Endodermal cell (in vitro differentiated cells): ENCODE measurements around the gene MS4A10. TPM values are rescaled to one million over a fixed set of nuclear protein-coding genes. Genes with fewer than 3 reads are reported as not detected.

ENCODE experiments used
- DNase-seq: peaks from one replicate; pipeline ENCODE4 v3.0.0-alpha.2; 2017
- H3K27ac ChIP-seq: 2 replicates; pipeline ENCODE4 v1.5.1; 2013; ENCODE audit warnings: mild to moderate bottlenecking, low read depth, low read length, moderate library complexity
- H3K27me3 ChIP-seq: 2 replicates; pipeline ENCODE4 v1.6.1; 2013; ENCODE audit warnings: mild to moderate bottlenecking, low read length, moderate library complexity; ENCODE audit not compliant: insufficient read depth, control insufficient read depth, poor library complexity, severe bottlenecking
- H3K36me3 ChIP-seq: 2 replicates; pipeline ENCODE4 v1.7.0; 2013; ENCODE audit warnings: mild to moderate bottlenecking, low read length, moderate library complexity; ENCODE audit not compliant: control insufficient read depth, insufficient read depth
- H3K4me1 ChIP-seq: one replicate; pipeline ENCODE4 v1.7.0; 2013; ENCODE audit warnings: low read length; ENCODE audit not compliant: control insufficient read depth, insufficient read depth
- H3K4me3 ChIP-seq: 2 replicates; pipeline ENCODE4 v1.5.1; 2013; ENCODE audit warnings: mild to moderate bottlenecking, low read length, moderate library complexity
- H3K9ac ChIP-seq: 2 replicates; pipeline ENCODE4 v1.6.1; 2013; ENCODE audit warnings: mild to moderate bottlenecking, low read length, moderate library complexity; ENCODE audit not compliant: poor library complexity, severe bottlenecking; ENCODE audit errors: extremely low read depth
- H3K9me3 ChIP-seq: 2 replicates; pipeline ENCODE4 v1.6.1; 2013; ENCODE audit warnings: mild to moderate bottlenecking, low read length, moderate library complexity; ENCODE audit not compliant: control insufficient read depth
- H3K27ac Mint-ChIP-seq: 2 replicates; pipeline ENCODE4 v1.8.0; 2020; ENCODE audit warnings: mixed read lengths
- H3K27me3 Mint-ChIP-seq: 2 replicates; pipeline ENCODE4 v1.8.0; 2021; ENCODE audit warnings: mild to moderate bottlenecking, mixed read lengths; ENCODE audit not compliant: insufficient read depth
- H3K36me3 Mint-ChIP-seq: 2 replicates; pipeline ENCODE4 v1.8.0; 2020; ENCODE audit warnings: low read depth, mixed read lengths
- H3K4me1 Mint-ChIP-seq: 2 replicates; pipeline ENCODE4 v1.8.0; 2020; ENCODE audit warnings: mixed read lengths
- H3K4me3 Mint-ChIP-seq: 2 replicates; pipeline ENCODE4 v1.8.0; 2020; ENCODE audit warnings: mild to moderate bottlenecking, moderate library complexity, mixed read lengths
- H3K9me3 Mint-ChIP-seq: 2 replicates; pipeline ENCODE4 v1.8.0; 2020; ENCODE audit warnings: mild to moderate bottlenecking, mixed read lengths
- WGBS, 2 experiments: methylation state at CpG; one replicate each; pipeline versions ENCODE4 v1.1.5 to v1.1.7; 2013; ENCODE audit warnings: missing lambda C conversion rate in 2 of 2, mixed read lengths in 1 of 2; ENCODE audit not compliant: insufficient coverage in 1 of 2, insufficient read length in 1 of 2; 5-methylcytosine and 5-hydroxymethylcytosine counted together
- total RNA-seq, 2 donors: library from RNA; stranded (reverse); fragmentation: NEBNext Ultra II Directional in 1 of 2; extraction: Animal tissue kit (Norgen Biotek cat#: 25700) in 1 of 2; gene quantifications; 2 replicates in 1 of 2; 3 replicates in 1 of 2; pipeline ENCODE4 v1.2.1, GENCODE V29; 2021
- TF ChIP-seq, protein P1 (sequence below): fragments of 200-600 bp; sonication (generic); conservative IDR thresholded peaks from 2 replicates; pipeline ENCODE4 v1.5.0; 2021; ENCODE audit warnings: antibody characterized with exemption, mild to moderate bottlenecking

The MS4A10 gene
- total RNA-seq, 2 donors from 2014 or later: not detected

DNA sequence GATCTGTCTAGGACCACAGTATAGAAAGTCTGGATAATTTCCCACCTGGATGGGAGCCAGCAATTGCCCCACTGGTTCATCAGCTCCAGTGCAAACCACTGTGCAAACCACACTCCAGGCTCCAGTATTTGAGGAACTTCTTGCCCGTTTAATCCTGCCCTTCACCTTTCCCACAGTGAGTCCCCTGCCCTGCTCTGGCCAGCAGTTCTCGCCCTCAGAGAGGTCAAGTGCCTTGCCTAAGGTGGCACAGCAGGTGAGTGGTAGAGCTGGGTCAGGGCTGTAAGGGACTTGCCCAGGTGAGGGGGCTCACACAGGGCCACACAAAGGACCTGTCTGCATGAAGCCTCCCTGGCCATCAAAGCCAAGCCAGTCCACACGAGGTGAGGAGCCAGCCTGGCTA is 24.1 kb downstream of the MS4A10 start:
- H3K27me3 ChIP-seq: no peaks in the 10 kb centered on the region
- H3K4me3 ChIP-seq: no peak overlapping the region
- H3K4me1 ChIP-seq: no peaks in the 10 kb centered on the region
- H3K27me3 Mint-ChIP-seq: peaks cover 8% of the 10 kb centered on the region
- H3K9me3 ChIP-seq: no peaks in the 10 kb centered on the region
- H3K4me3 Mint-ChIP-seq: no peak overlapping the region
- 88% methylated on average over 3 of the region's 3 CpGs; no CpG with 5 or more reads in 1 of the 2 experiments for WGBS, 2 experiments
- no peak for DNase-seq
- H3K9me3 Mint-ChIP-seq: peaks cover 9% of the 10 kb centered on the region
- H3K4me1 Mint-ChIP-seq: no peaks in the 10 kb centered on the region
- H3K27ac Mint-ChIP-seq: no peak overlapping the region
- no peak overlapping the region for H3K9ac ChIP-seq
- TF ChIP-seq, protein P1, sequence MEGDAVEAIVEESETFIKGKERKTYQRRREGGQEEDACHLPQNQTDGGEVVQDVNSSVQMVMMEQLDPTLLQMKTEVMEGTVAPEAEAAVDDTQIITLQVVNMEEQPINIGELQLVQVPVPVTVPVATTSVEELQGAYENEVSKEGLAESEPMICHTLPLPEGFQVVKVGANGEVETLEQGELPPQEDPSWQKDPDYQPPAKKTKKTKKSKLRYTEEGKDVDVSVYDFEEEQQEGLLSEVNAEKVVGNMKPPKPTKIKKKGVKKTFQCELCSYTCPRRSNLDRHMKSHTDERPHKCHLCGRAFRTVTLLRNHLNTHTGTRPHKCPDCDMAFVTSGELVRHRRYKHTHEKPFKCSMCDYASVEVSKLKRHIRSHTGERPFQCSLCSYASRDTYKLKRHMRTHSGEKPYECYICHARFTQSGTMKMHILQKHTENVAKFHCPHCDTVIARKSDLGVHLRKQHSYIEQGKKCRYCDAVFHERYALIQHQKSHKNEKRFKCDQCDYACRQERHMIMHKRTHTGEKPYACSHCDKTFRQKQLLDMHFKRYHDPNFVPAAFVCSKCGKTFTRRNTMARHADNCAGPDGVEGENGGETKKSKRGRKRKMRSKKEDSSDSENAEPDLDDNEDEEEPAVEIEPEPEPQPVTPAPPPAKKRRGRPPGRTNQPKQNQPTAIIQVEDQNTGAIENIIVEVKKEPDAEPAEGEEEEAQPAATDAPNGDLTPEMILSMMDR: no peak
- H3K27ac ChIP-seq: no peak overlapping the region
- H3K36me3 Mint-ChIP-seq: no peaks in the 10 kb centered on the region
- no peaks in the 10 kb centered on the region for H3K36me3 ChIP-seq

DNA sequence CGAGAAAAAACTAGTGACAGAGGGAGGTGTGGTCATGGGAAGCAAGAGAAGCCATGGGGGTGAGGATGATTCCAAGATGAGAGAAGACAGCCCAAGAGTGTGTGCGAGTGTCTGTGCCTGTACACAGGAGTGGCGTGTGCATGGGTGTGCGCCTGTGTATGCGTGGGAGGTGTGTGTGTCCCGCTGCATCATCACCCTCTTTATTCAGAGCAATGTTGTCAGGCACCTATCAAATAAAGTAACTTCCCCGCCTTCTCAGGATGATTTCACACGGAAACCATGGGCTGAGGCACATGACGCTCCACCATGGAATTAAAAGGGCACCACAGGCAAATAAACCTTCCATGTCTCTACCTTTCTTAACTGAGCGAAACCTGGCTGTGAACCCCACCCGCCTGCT is 24.6 kb downstream of the MS4A10 start:
- DNase-seq: no peak
- H3K27me3 ChIP-seq: no peaks in the 10 kb centered on the region
- no peaks in the 10 kb centered on the region for H3K4me1 ChIP-seq
- no peak overlapping the region for H3K4me3 ChIP-seq
- H3K36me3 Mint-ChIP-seq: no peaks in the 10 kb centered on the region
- H3K9me3 Mint-ChIP-seq: peaks cover 13% of the 10 kb centered on the region
- TF ChIP-seq, protein P1: no peak
- H3K4me3 Mint-ChIP-seq: no peak overlapping the region
- H3K9me3 ChIP-seq: no peaks in the 10 kb centered on the region
- no peak overlapping the region for H3K27ac ChIP-seq
- H3K27me3 Mint-ChIP-seq: peaks cover 8% of the 10 kb centered on the region
- no peak overlapping the region for H3K9ac ChIP-seq
- WGBS, 2 experiments: 93 to 95% methylated on average over 11 of the region's 11 CpGs
- H3K36me3 ChIP-seq: no peaks in the 10 kb centered on the region
- H3K4me1 Mint-ChIP-seq: no peaks in the 10 kb centered on the region
- no peak overlapping the region for H3K27ac Mint-ChIP-seq

DNA sequence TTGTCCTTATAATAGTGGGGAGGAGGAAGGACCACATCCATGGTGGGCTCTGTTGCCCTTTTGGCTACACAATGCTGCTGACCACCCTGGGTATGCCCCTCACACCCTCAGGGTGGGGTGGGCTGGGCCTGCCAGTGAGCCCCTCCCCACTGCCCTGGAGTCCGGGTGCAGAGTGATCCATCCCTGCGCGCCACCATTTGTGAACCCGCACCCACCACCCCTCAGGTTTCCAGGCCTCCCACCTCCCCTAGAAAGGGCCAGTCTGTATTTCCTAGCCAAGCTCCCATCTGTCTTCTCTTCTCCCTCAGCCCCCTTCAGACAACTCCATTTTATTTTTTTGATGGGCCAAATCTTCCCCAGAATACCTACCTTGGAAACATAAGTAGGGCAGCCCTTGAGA is 25.0 kb downstream of the MS4A10 start:
- TF ChIP-seq, protein P1: no peak
- Mint-ChIP-seq H3K27me3 (peaks cover 8% of the 10 kb centered on the region), H3K9me3 (peaks cover 16% of the 10 kb centered on the region), H3K4me1 (no peaks in the 10 kb centered on the region), H3K36me3 (no peaks in the 10 kb centered on the region), H3K27ac (no peak overlapping the region), H3K4me3 (no peak overlapping the region)
- no peaks in the 10 kb centered on the region for H3K9me3 ChIP-seq
- 83 to 90% methylated on average over 1 to 4 of the region's 4 CpGs for WGBS, 2 experiments
- H3K9ac ChIP-seq: no peak overlapping the region
- H3K4me3 ChIP-seq: no peak overlapping the region
- H3K4me1 ChIP-seq: no peaks in the 10 kb centered on the region
- H3K27me3 ChIP-seq: no peaks in the 10 kb centered on the region
- no peak for DNase-seq
- H3K27ac ChIP-seq: no peak overlapping the region
- H3K36me3 ChIP-seq: no peaks in the 10 kb centered on the region
